HG03280 (cell line): ENCODE results near the gene SIGLEC11.
"Not testable (repeated sequence)": the region's sequence is repeated elsewhere in the genome, so short reads cannot be mapped to it uniquely, and the experiment has no call there.

Source experiments
- ATAC-seq: cut with Tn5 transposase; IDR thresholded peaks from one replicate; pipeline ENCODE4 v1.9.1; 2021; ENCODE audit warnings: mild to moderate bottlenecking, moderate library complexity; ENCODE audit not compliant: unreplicated experiment

SIGLEC11 gene

GRCh38 chr19:49981603-49982593 lies 20.9 kb upstream of the SIGLEC11 start:
- no peak for ATAC-seq

DNA sequence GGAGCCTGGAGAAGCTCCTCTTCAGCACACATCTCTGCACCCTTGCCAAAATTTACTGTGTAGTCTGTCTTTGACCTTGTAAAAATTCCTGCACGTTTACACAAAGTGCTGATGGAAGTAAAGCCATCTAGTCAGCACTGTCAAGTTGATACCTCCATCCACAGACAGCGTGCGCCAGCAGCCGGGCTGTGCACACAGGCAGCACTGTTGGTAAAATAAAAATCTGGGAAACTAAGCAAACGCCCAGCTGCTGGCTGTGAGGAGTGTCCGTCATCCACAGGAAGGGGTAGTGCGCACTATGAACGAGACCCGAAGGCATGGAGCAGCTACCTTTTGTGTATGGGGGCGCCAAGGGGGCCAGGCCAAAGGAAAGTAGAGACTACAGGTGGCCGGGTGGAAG lies 17.4 kb upstream of the SIGLEC11 start:
- no peak for ATAC-seq

DNA sequence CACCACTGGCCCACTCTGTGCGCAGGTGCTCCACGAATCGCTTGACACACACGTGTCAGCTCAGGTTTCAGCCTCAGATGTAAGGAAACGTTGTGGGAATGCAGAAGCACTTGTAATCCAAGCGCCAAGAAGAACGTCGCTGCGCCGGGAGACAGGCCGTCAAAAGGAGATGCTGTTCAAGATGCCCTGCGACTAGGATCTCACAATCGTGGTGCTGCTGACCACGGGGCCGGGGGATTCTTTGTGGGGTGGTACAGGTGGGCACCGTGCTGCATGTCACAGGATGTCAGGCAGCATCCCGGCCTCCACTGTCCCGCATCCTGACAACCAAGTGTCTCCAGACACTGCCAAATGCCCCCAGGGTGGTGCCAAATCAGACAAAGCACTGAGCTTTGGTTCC lies 16.9 kb upstream of the SIGLEC11 start:
- no peak for ATAC-seq

DNA sequence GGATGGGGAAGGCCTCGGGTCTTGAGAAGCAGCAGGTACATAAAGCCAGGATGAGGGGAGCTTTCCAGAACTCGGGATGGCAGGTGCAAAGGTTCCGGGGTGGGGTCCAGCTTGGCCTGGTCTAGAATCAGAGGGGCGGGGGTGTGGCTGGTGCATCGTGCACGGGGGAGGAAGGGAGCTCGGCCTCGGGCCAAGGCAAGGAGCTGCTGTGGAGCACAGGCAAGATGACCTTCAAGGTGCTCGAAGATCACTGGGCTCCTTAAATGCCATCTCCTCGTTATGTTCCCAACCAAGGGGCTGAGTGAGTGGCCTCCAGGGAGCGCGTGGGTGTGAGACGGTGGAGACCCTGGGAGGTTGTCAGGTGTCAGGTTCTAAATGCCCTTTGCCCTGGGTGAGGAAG lies 16.1 kb upstream of the SIGLEC11 start:
- no peak for ATAC-seq

DNA sequence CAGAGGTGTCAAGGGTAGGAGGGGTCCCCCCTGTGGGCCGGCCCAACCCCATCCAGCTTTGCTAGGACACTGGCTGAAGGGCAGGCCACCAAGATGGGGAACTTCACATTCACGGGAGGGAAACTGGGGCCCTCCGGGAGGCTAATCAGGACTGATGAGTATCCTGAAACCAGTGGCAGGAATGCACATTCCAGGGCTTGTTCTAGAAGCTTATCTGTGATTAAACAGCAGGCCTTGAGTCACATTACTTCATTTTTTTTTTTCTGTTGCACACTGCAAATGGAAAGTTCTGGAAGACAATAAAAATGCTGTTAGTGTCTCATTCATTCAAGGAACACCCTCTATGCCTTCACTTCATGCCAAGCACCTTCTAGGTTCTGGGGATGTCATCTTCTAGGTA lies 15.5 kb upstream of the SIGLEC11 start:
- ATAC-seq: no peak

GRCh38 chr19:49975051-49975450 lies 14.1 kb upstream of the SIGLEC11 start:
- ATAC-seq: no peak

GRCh38 chr19:49973987-49974386 lies 13.0 kb upstream of the SIGLEC11 start:
- ATAC-seq: no peak

GRCh38 chr19:49972841-49973240 lies 11.9 kb upstream of the SIGLEC11 start:
- no peak for ATAC-seq

DNA sequence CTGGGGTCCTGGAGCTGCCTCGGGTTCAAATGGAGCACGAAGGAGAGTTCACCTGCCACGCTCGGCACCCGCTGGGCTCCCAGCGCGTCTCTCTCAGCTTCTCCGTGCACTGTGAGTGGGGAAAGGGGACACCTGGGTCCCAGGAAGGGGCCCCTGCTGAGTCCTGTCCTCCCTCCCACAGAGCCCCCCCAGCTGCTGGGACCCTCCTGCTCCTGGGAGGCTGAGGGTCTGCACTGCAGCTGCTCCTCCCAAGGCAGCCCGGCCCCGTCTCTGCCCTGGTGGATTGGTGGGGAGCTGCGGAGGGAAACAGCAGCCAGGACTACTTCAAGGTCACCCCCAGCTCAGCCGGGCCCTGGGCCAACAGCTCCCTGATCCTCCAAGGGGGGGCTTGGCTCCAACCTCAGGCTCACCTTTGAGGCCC lies 11.0 kb upstream of the SIGLEC11 start:
- no peak for ATAC-seq

DNA sequence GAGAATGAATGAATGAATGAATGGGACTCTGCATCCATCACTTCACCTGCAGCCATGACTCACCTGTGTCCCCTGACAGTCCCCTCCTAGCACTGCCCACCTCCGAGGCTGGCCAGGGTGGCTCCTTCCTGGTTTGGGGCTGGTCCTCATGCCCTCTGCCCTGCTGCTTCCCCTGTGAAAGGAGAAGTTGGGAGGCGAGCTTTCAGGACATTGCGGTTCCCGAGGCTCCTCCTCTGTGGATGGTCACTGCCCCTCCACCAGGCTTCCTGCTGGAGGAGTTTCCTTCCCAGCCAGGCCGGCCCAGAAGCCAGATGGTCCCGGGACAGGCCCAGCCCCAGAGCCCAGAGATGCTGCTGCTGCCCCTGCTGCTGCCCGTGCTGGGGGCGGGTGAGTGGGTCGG lies 8.4 kb upstream of the SIGLEC11 start:
- ATAC-seq: not testable (repeated sequence)

GRCh38 chr19:49968279-49968922 lies 7.4 kb upstream of the SIGLEC11 start:
- ATAC-seq: no peak

GRCh38 chr19:49959892-49960291 lies 1.1 kb downstream of the SIGLEC11 start:
- not testable (repeated sequence) for ATAC-seq

GRCh38 chr19:49958596-49958995 lies 2.4 kb downstream of the SIGLEC11 start:
- not testable (repeated sequence) for ATAC-seq

GRCh38 chr19:49958144-49958543 lies 2.8 kb downstream of the SIGLEC11 start:
- not testable (repeated sequence) for ATAC-seq

DNA sequence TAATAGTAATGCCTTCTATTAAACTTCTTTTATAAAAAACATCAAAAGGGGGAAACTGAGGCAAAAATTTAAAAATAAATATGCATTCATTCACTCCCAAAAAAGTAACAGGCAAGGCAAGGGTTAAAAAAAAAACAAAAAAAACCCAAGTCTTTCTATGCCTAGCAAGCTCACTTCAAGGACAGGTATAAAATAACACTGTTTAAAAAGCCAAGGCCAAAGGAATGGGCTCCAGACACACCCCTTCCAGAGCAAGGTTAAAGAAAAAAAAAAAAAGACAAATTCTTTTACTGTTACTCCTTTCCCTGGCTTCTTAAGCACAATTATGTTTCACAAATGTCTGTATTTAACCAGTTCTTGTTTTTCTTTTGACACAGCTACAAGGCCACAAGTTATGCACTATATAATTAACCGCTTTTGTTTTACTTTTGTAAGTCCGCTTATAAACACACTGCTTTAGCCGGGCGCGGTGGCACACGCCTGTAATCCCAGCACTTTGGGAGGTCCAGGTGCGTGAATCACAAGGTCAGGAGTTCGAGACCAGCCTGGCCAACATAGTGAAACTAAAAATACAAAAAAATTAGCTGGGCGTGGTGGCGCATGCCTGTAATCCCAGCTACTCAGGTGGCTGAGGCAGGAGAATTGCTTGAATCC lies 3.6 kb downstream of the SIGLEC11 start:
- no peak for ATAC-seq

GRCh38 chr19:49956115-49956495 lies 4.9 kb downstream of the SIGLEC11 start:
- no peak for ATAC-seq

DNA sequence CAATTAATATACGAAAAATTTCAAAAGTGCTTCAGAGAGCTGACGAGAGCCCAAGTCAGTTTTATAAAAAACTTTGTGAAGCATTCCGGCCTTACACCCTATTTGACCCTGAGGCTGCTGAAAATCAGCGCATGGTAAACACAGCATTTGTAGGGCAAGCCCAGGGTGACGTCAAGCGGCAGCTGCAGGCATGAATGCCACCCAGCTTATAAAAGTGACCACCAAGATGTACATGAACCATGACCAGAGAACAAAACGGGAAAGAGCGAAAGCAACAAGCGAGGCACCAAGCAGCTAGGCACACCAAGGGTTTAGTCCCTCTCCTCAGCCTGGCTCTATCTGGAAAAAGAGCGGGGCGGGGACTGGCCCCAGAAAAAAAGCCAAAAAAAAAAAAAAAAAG lies 6.0 kb downstream of the SIGLEC11 start:
- no peak for ATAC-seq

DNA sequence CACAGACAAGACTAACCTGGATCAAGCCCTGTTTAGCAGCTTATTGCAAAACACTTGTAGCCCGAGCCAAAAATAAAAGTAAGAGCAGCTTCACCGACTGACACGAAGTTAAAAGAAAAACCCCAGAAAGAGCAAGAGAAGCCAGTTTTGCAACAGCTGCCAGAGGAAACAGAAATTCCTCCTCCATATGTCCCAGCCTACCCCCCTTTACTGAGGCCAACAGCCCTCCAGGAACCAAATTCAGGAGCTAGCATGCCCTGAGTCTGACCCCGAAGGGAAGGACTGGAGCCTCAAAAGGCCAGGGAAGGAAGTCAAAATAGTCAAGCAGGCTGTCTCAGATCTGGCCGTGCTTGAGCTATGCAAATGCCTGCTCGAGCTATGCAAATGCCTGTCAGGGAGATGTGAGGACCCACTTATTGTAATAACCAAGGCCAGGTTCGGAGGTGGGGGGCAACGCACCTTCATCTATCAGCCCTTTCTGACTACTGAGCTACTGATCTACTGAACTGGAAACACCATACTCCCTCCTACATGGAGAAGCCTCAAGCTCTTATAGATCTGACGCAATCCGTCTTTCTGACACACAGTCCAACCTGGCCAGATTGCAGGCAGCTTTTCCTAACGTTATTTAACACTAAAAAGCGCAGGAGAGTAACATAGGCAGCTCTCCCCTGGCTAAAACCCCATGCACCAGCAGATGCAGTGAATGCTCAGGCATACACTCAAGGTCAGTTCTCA lies 6.7 kb downstream of the SIGLEC11 start:
- no peak for ATAC-seq

DNA sequence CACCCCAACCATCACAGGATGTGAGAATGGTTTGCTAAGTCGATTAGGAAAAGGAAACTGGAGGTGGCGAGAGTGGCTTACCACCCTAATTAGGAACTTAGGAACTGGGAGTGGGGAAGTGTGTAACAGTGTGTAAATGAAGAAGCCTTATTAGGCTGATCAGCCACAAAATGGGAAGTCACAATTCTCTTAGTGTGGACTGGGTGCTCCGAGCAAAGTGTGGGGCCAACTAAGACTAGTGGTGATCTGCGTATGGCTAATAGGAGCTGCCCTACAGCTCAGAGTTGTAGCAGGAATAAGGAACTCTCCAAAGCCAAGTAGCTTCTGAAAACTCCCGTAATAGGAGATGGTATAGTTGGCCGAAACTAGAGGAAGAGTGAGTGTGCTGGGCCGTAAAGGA lies 7.6 kb downstream of the SIGLEC11 start:
- ATAC-seq: no peak

DNA sequence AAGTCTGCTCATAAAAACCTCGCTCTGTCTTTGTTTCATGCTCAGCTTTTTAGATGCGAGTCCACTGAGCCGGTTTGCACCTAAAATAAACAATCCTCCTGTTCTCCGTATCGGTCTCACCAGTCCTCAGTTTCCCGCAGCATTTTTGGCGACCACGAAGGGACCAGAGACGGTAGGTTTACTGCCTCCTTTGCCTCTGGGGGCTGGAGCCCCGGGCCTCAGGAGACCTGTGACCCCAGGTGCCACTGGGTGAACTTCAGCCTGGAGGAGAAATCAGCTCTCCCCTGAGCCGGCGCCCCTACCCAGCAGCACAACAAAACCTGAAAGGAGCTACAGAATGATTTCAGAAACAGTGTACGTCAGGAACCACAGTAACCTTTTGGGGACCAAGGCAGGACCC lies 8.1 kb downstream of the SIGLEC11 start:
- no peak for ATAC-seq

- no peak for ATAC-seq
Observed at GRCh38 chr19:49952479-49952836, 8.5 kb downstream of the SIGLEC11 start.
